ENCODE data around the gene MAPK7.
A peak's percentile ranks its signal among the peaks of the same experiment; 100 is the strongest.

The MAPK7 gene

GRCh38 chr17:19383681-19384470 lies 5.6 kb downstream of the MAPK7 start:
- H3K36me3 ChIP-seq (ENCODE audit: control insufficient read depth in 1 of 2, insufficient read depth in 2 of 2, low read length in 2 of 2): peaks cover 26 to 45% of the 10 kb centered on the region in 2 donors
- H3K27me3 ChIP-seq (ENCODE audit: low read depth, low read length): no peaks in the 10 kb centered on the region
- no peaks in the 10 kb centered on the region for H3K9me3 ChIP-seq (ENCODE audit: control insufficient read depth in 1 of 2, low read length in 2 of 2)
- peak overlapping the region; percentile 31 for H3K27ac ChIP-seq (ENCODE audit: low read length)
- H3K4me1 ChIP-seq (ENCODE audit: control insufficient read depth in 1 of 2, insufficient read depth in 2 of 2, low read length in 2 of 2): peaks cover 28 to 60% of the 10 kb centered on the region in 2 donors
- H3K4me3 ChIP-seq (ENCODE audit: low read depth in 1 of 2, low read length in 2 of 2): peak overlapping the region in 1 of 2 donors; percentile 58

- Histone ChIP-seq H3K4me1 (ENCODE audit: control insufficient read depth in 1 of 2, insufficient read depth in 2 of 2, low read length in 2 of 2) (peaks cover 31 to 60% of the 10 kb centered on the region in 2 donors), H3K36me3 (ENCODE audit: control insufficient read depth in 1 of 2, insufficient read depth in 2 of 2, low read length in 2 of 2) (peaks cover 23 to 41% of the 10 kb centered on the region in 2 donors), H3K27me3 (ENCODE audit: low read depth, low read length) (no peaks in the 10 kb centered on the region), H3K9me3 (ENCODE audit: control insufficient read depth in 1 of 2, low read length in 2 of 2) (no peaks in the 10 kb centered on the region), H3K27ac (ENCODE audit: low read length) (peak overlapping the region; percentile 94), H3K4me3 (ENCODE audit: low read depth in 1 of 2, low read length in 2 of 2) (peak overlapping the region; percentile 27 to 58)
Measured at GRCh38 chr17:19384723-19385391, 6.6 kb downstream of the MAPK7 start.

GRCh38 chr17:19385521-19385983 lies 7.3 kb downstream of the MAPK7 start:
- Histone ChIP-seq H3K27me3 (ENCODE audit: low read depth, low read length) (no peaks in the 10 kb centered on the region), H3K36me3 (ENCODE audit: control insufficient read depth in 1 of 2, insufficient read depth in 2 of 2, low read length in 2 of 2) (peaks cover 16 to 35% of the 10 kb centered on the region in 2 donors), H3K4me1 (ENCODE audit: control insufficient read depth in 1 of 2, insufficient read depth in 2 of 2, low read length in 2 of 2) (peaks cover 31 to 62% of the 10 kb centered on the region in 2 donors), H3K4me3 (ENCODE audit: low read depth in 1 of 2, low read length in 2 of 2) (peak overlapping the region; percentile 27 to 58), H3K27ac (ENCODE audit: low read length) (peak overlapping the region; percentile 94), H3K9me3 (ENCODE audit: control insufficient read depth in 1 of 2, low read length in 2 of 2) (no peaks in the 10 kb centered on the region)

- Histone ChIP-seq H3K27ac (ENCODE audit: low read length) (peak overlapping the region; percentile 94), H3K4me3 (ENCODE audit: low read depth in 1 of 2, low read length in 2 of 2) (peak overlapping the region; percentile 39 to 58), H3K4me1 (ENCODE audit: control insufficient read depth in 1 of 2, insufficient read depth in 2 of 2, low read length in 2 of 2) (peaks cover 31 to 62% of the 10 kb centered on the region in 2 donors), H3K27me3 (ENCODE audit: low read depth, low read length) (no peaks in the 10 kb centered on the region), H3K9me3 (ENCODE audit: control insufficient read depth in 1 of 2, low read length in 2 of 2) (no peaks in the 10 kb centered on the region), H3K36me3 (ENCODE audit: control insufficient read depth in 1 of 2, insufficient read depth in 2 of 2, low read length in 2 of 2) (peaks cover 14 to 27% of the 10 kb centered on the region in 2 donors)
Measured at GRCh38 chr17:19386051-19386929, 8.0 kb downstream of the MAPK7 start.

- Histone ChIP-seq H3K4me1 (ENCODE audit: control insufficient read depth in 1 of 2, insufficient read depth in 2 of 2, low read length in 2 of 2) (peaks cover 31 to 64% of the 10 kb centered on the region in 2 donors), H3K27me3 (ENCODE audit: low read depth, low read length) (no peaks in the 10 kb centered on the region), H3K4me3 (ENCODE audit: low read depth in 1 of 2, low read length in 2 of 2) (peak within 1 kb of the TSS; percentile 39 to 58), H3K36me3 (ENCODE audit: control insufficient read depth in 1 of 2, insufficient read depth in 2 of 2, low read length in 2 of 2) (peaks cover 14 to 20% of the 10 kb centered on the region in 2 donors), H3K27ac (ENCODE audit: low read length) (peak within 1 kb of the TSS; percentile 94), H3K9me3 (ENCODE audit: control insufficient read depth in 1 of 2, low read length in 2 of 2) (no peaks in the 10 kb centered on the region)
Measured at GRCh38 chr17:19386974-19387920, 8.9 kb downstream of the MAPK7 start, which contains the start of gene MFAP4. Gene MFAP4 (minus strand): TSS chr17:19387190. CDS start chr17:19387155, 35 bp downstream.

GRCh38 chr17:19387921-19388521 lies 9.7 kb downstream of the MAPK7 start:
- H3K4me1 ChIP-seq (ENCODE audit: control insufficient read depth in 1 of 2, insufficient read depth in 2 of 2, low read length in 2 of 2): peaks cover 31 to 71% of the 10 kb centered on the region in 2 donors
- peaks cover 8 to 12% of the 10 kb centered on the region in 2 donors for H3K36me3 ChIP-seq (ENCODE audit: control insufficient read depth in 1 of 2, insufficient read depth in 2 of 2, low read length in 2 of 2)
- peak overlapping the region; percentile 85 for H3K27ac ChIP-seq (ENCODE audit: low read length)

GRCh38 chr17:19388791-19389785 lies 10.8 kb downstream of the MAPK7 start:
- Histone ChIP-seq H3K4me1 (ENCODE audit: control insufficient read depth in 1 of 2, insufficient read depth in 2 of 2, low read length in 2 of 2) (peaks cover 24 to 63% of the 10 kb centered on the region in 2 donors), H3K27me3 (ENCODE audit: low read depth, low read length) (no peaks in the 10 kb centered on the region)

More at GRCh38 chr17:19387921-19388521, 9.7 kb downstream of the MAPK7 start:
- H3K27me3 ChIP-seq (ENCODE audit: low read depth, low read length): no peaks in the 10 kb centered on the region
- H3K9me3 ChIP-seq (ENCODE audit: control insufficient read depth in 1 of 2, low read length in 2 of 2): no peaks in the 10 kb centered on the region
- H3K4me3 ChIP-seq (ENCODE audit: low read depth in 1 of 2, low read length in 2 of 2): peak overlapping the region in 1 of 2 donors; percentile 58

GRCh38 chr17:19390951-19391350 lies 12.7 kb downstream of the MAPK7 start:
- Histone ChIP-seq H3K27ac (ENCODE audit: low read length) (no peak overlapping the region), H3K36me3 (ENCODE audit: control insufficient read depth in 1 of 2, insufficient read depth in 2 of 2, low read length in 2 of 2) (no peaks in the 10 kb centered on the region), H3K9me3 (ENCODE audit: control insufficient read depth in 1 of 2, low read length in 2 of 2) (no peaks in the 10 kb centered on the region), H3K4me3 (ENCODE audit: low read depth in 1 of 2, low read length in 2 of 2) (no peak overlapping the region), H3K27me3 (ENCODE audit: low read depth, low read length) (no peaks in the 10 kb centered on the region), H3K4me1 (ENCODE audit: control insufficient read depth in 1 of 2, insufficient read depth in 2 of 2, low read length in 2 of 2) (peaks cover 17 to 44% of the 10 kb centered on the region in 2 donors)

More at GRCh38 chr17:19388791-19389785, 10.8 kb downstream of the MAPK7 start:
- Histone ChIP-seq H3K27ac (ENCODE audit: low read length) (peak overlapping the region; percentile 35), H3K36me3 (ENCODE audit: control insufficient read depth in 1 of 2, insufficient read depth in 2 of 2, low read length in 2 of 2) (peaks cover 0 to 4% of the 10 kb centered on the region in 2 donors), H3K4me3 (ENCODE audit: low read depth in 1 of 2, low read length in 2 of 2) (no peak overlapping the region), H3K9me3 (ENCODE audit: control insufficient read depth in 1 of 2, low read length in 2 of 2) (no peaks in the 10 kb centered on the region)

- H3K36me3 ChIP-seq (ENCODE audit: control insufficient read depth in 1 of 2, insufficient read depth in 2 of 2, low read length in 2 of 2): no peaks in the 10 kb centered on the region
- H3K27ac ChIP-seq (ENCODE audit: low read length): no peak overlapping the region
- peaks cover 15 to 39% of the 10 kb centered on the region in 2 donors for H3K4me1 ChIP-seq (ENCODE audit: control insufficient read depth in 1 of 2, insufficient read depth in 2 of 2, low read length in 2 of 2)
Measured at GRCh38 chr17:19391432-19391831, 13.1 kb downstream of the MAPK7 start.

More at GRCh38 chr17:19391432-19391831, 13.1 kb downstream of the MAPK7 start:
- no peak overlapping the region for H3K4me3 ChIP-seq (ENCODE audit: low read depth in 1 of 2, low read length in 2 of 2)
- no peaks in the 10 kb centered on the region for H3K9me3 ChIP-seq (ENCODE audit: control insufficient read depth in 1 of 2, low read length in 2 of 2)
- no peaks in the 10 kb centered on the region for H3K27me3 ChIP-seq (ENCODE audit: low read depth, low read length)

All from muscle layer of duodenum (tissue), 2 donors.